H9 (cell line): ENCODE measurements around the gene ANKRD16. TPM values are rescaled to one million over a fixed set of nuclear protein-coding genes. Genes with fewer than 3 reads are reported as not detected.
"Not testable (repeated sequence)": the region's sequence is repeated elsewhere in the genome, so short reads cannot be mapped to it uniquely, and the experiment has no call there.

Experiments used
- DNase-seq: peaks from one replicate; pipeline ENCODE4 v3.0.0-alpha.2; 2017
- H2AFZ ChIP-seq: one replicate; pipeline ENCODE4 v1.6.1; 2013; ENCODE audit warnings: mild to moderate bottlenecking, low read length, control low read depth, moderate library complexity
- H2AK5ac ChIP-seq: 2 replicates; pipeline ENCODE4 v1.6.1; 2013; ENCODE audit warnings: low read length, control low read depth, mixed read lengths; ENCODE audit not compliant: insufficient read length
- H2BK120ac ChIP-seq: one replicate; pipeline ENCODE4 v1.6.1; 2013; ENCODE audit warnings: low read depth, mild to moderate bottlenecking, low read length, control low read depth, inconsistent platforms; ENCODE audit not compliant: poor library complexity, severe bottlenecking
- H2BK12ac ChIP-seq: 2 replicates; pipeline ENCODE4 v1.6.1; 2013; ENCODE audit warnings: low read length, control low read depth, mixed read lengths, low read depth; ENCODE audit not compliant: insufficient read length
- H2BK15ac ChIP-seq: 2 replicates; pipeline ENCODE4 v1.6.1; 2013; ENCODE audit warnings: low read depth, low read length, control low read depth
- H2BK20ac ChIP-seq: one replicate; pipeline ENCODE4 v1.6.1; 2013; ENCODE audit warnings: low read depth, mild to moderate bottlenecking, low read length, control low read depth, inconsistent platforms; ENCODE audit not compliant: poor library complexity, severe bottlenecking
- H2BK5ac ChIP-seq: 2 replicates; pipeline ENCODE4 v1.6.1; 2013; ENCODE audit warnings: low read length, control low read depth, mixed read lengths; ENCODE audit not compliant: insufficient read length
- H3K14ac ChIP-seq: 2 replicates; pipeline ENCODE4 v1.6.1; 2013; ENCODE audit warnings: low read length, control low read depth; ENCODE audit not compliant: insufficient read depth
- H3K18ac ChIP-seq: 2 replicates; pipeline ENCODE4 v1.6.1; 2013; ENCODE audit warnings: low read depth, mild to moderate bottlenecking, mixed read lengths, low read length, control low read depth; ENCODE audit not compliant: insufficient read length
- H3K23ac ChIP-seq: 2 replicates; pipeline ENCODE4 v1.6.1; 2013; ENCODE audit warnings: low read length, control low read depth, mixed read lengths, low read depth; ENCODE audit not compliant: insufficient read length
- H3K23me2 ChIP-seq: 2 replicates; pipeline ENCODE4 v1.6.1; 2013; ENCODE audit warnings: low read depth, mild to moderate bottlenecking, mixed read lengths, low read length, control low read depth; ENCODE audit not compliant: insufficient read length, poor library complexity, severe bottlenecking
- H3K27ac ChIP-seq: 2 replicates; pipeline ENCODE4 v1.5.1; 2013; ENCODE audit warnings: low read length, control low read depth, mixed read lengths, low read depth; ENCODE audit not compliant: insufficient read length
- H3K27me3 ChIP-seq: 2 replicates; pipeline ENCODE4 v1.6.1; 2013; ENCODE audit warnings: low read length, control low read depth, inconsistent platforms; ENCODE audit not compliant: insufficient read depth
- H3K4ac ChIP-seq: 2 replicates; pipeline ENCODE4 v1.6.1; 2013; ENCODE audit warnings: low read depth, mild to moderate bottlenecking, control low read depth, inconsistent platforms, low read length, moderate library complexity
- H3K4me1 ChIP-seq: 2 replicates; pipeline ENCODE4 v1.6.1; 2013; ENCODE audit warnings: low read length, control low read depth, inconsistent platforms; ENCODE audit not compliant: insufficient read depth
- H3K4me2 ChIP-seq: 2 replicates; pipeline ENCODE4 v1.6.1; 2013; ENCODE audit warnings: low read length, control low read depth, mixed read lengths; ENCODE audit not compliant: insufficient read length, insufficient read depth
- H3K56ac ChIP-seq: 2 replicates; pipeline ENCODE4 v1.6.1; 2013; ENCODE audit warnings: low read depth, mild to moderate bottlenecking, mixed read lengths, low read length, control low read depth; ENCODE audit not compliant: insufficient read length
- H3K79me1 ChIP-seq: 2 replicates; pipeline ENCODE4 v1.6.1; 2013; ENCODE audit warnings: low read depth, mild to moderate bottlenecking, moderate library complexity, low read length, control low read depth, inconsistent platforms; ENCODE audit not compliant: insufficient read depth, poor library complexity, severe bottlenecking
- H3K79me2 ChIP-seq: 2 replicates; pipeline ENCODE4 v1.6.1; 2013; ENCODE audit warnings: low read length, control low read depth, inconsistent platforms; ENCODE audit not compliant: insufficient read depth
- H3K9ac ChIP-seq: 2 replicates; pipeline ENCODE4 v1.6.1; 2013; ENCODE audit warnings: low read length, control low read depth, mixed read lengths; ENCODE audit not compliant: insufficient read length; ENCODE audit errors: extremely low read depth
- H3K9me3 ChIP-seq: one replicate; pipeline ENCODE4 v1.6.1; 2013; ENCODE audit warnings: low read depth, low read length, inconsistent platforms; ENCODE audit not compliant: control insufficient read depth
- H3T11ph ChIP-seq: one replicate; pipeline ENCODE4 v1.6.1; 2013; ENCODE audit warnings: mild to moderate bottlenecking, low read length, control low read depth, inconsistent platforms
- H4K20me1 ChIP-seq: one replicate; pipeline ENCODE4 v1.6.1; 2013; ENCODE audit not compliant: control insufficient read depth, insufficient read length, insufficient read depth
- H4K5ac ChIP-seq: 2 replicates; pipeline ENCODE4 v1.6.1; 2013; ENCODE audit warnings: low read depth, mild to moderate bottlenecking, mixed read lengths, low read length, control low read depth; ENCODE audit not compliant: insufficient read length
- H4K8ac ChIP-seq: replicated peaks from 2 replicates; pipeline ENCODE4 v1.6.1; 2013; ENCODE audit warnings: low read length, control low read depth, mixed read lengths, low read depth; ENCODE audit not compliant: insufficient read length
- H4K91ac ChIP-seq: 2 replicates; pipeline ENCODE4 v1.6.1; 2013; ENCODE audit warnings: low read depth, mild to moderate bottlenecking, moderate library complexity, mixed read lengths, low read length, control low read depth; ENCODE audit not compliant: insufficient read length
- H3K27ac Mint-ChIP-seq, 3 experiments: 2 replicates in 2 of 3; 3 replicates in 1 of 3; pipeline ENCODE4 v1.8.0; 2020 to 2021; ENCODE audit warnings: mixed read lengths in 3 of 3, mild to moderate bottlenecking in 1 of 3, moderate library complexity in 1 of 3
- H3K27me3 Mint-ChIP-seq: 2 replicates; pipeline ENCODE4 v1.8.0; 2021; ENCODE audit warnings: low read depth, mild to moderate bottlenecking, moderate library complexity, mixed read lengths
- H3K36me3 Mint-ChIP-seq, 3 experiments: 2 replicates in 2 of 3; 3 replicates in 1 of 3; pipeline ENCODE4 v1.8.0; 2020 to 2021; ENCODE audit warnings: low read depth in 3 of 3, mixed read lengths in 3 of 3; ENCODE audit not compliant: insufficient read depth in 1 of 3
- H3K4me1 Mint-ChIP-seq, 2 experiments: 2 replicates each; pipeline ENCODE4 v1.8.0; 2020; ENCODE audit warnings: mixed read lengths in 2 of 2
- H3K4me3 Mint-ChIP-seq, 2 experiments: 2 replicates in 1 of 2; 3 replicates in 1 of 2; pipeline ENCODE4 v1.8.0; 2020 to 2021; ENCODE audit warnings: mild to moderate bottlenecking in 2 of 2, mixed read lengths in 2 of 2, moderate library complexity in 1 of 2
- H3K9me3 Mint-ChIP-seq, 2 experiments: 2 replicates in 1 of 2; 3 replicates in 1 of 2; pipeline ENCODE4 v1.8.0; 2020; ENCODE audit warnings: mild to moderate bottlenecking in 2 of 2, mixed read lengths in 2 of 2, moderate library complexity in 1 of 2
- WGBS: extraction: QIAGEN DNeasy Blood & Tissue Kit; methylation state at CpG from one replicate; pipeline ENCODE4 v1.1.7; 2013; ENCODE audit warnings: missing lambda C conversion rate, low lambda C conversion rate, mixed read lengths; ENCODE audit not compliant: insufficient read length; ENCODE audit errors: extremely low coverage; 5-methylcytosine and 5-hydroxymethylcytosine counted together
- total RNA-seq: library from RNA; stranded (reverse); gene quantifications from 2 replicates; pipeline ENCODE4 v1.2.1, GENCODE V29; 2021

The ANKRD16 gene
- total RNA-seq, 1 experiment from 2014 or later = 11.4 TPM

- no CpG with 5 or more reads among the region's 9 CpGs for WGBS
- not testable (repeated sequence) for H3K4me2 ChIP-seq, H3K27ac Mint-ChIP-seq
Measured at GRCh38 chr10:5862981-5863685, 26.6 kb downstream of the ANKRD16 start.

More at GRCh38 chr10:5862981-5863685, 26.6 kb downstream of the ANKRD16 start:
- H3K9ac ChIP-seq, H3K4me3 Mint-ChIP-seq, H3K79me1 ChIP-seq, H3K9me3 ChIP-seq, H3K4ac ChIP-seq, H3K27me3 Mint-ChIP-seq, H3K4me1 Mint-ChIP-seq, H3K27ac ChIP-seq, H2BK20ac ChIP-seq, H3K14ac ChIP-seq, H3K4me1 ChIP-seq, H3T11ph ChIP-seq, H2AK5ac ChIP-seq, H2BK120ac ChIP-seq, H3K27me3 ChIP-seq, H4K20me1 ChIP-seq, H2BK12ac ChIP-seq, H2AFZ ChIP-seq, H3K79me2 ChIP-seq, H3K56ac ChIP-seq, H3K18ac ChIP-seq, H2BK15ac ChIP-seq, DNase-seq, H4K91ac ChIP-seq, H4K8ac ChIP-seq, H3K9me3 Mint-ChIP-seq, H3K23ac ChIP-seq, H2BK5ac ChIP-seq, H4K5ac ChIP-seq, H3K23me2 ChIP-seq: not testable (repeated sequence)
- H3K36me3 Mint-ChIP-seq = peaks cover 17 to 25% (median 22%) of the 10 kb centered on the region in 3 experiments; a peak in 5 of 7 replicates
